Fibroblast of skin of scalp (primary cell): Measurements from ENCODE around the gene NKX6-2.

Source experiments
- DNase-seq: peaks from one replicate; pipeline ENCODE4 v3.0.0-alpha.2; 2013

NKX6-2 gene

GRCh38 chr10:132752961-132753360, 33.0 kb downstream of the NKX6-2 start:
- DNase-seq: no peak

- no peak for DNase-seq
These were observed 33.6 kb downstream of the NKX6-2 start for GRCh38 chr10:132752378-132752777.

GRCh38 chr10:132750936-132751335, 35.0 kb downstream of the NKX6-2 start:
- DNase-seq: no peak

GRCh38 chr10:132749371-132749795, 36.6 kb downstream of the NKX6-2 start:
- no peak for DNase-seq

- no peak for DNase-seq
These were observed 37.2 kb downstream of the NKX6-2 start for GRCh38 chr10:132748545-132749370.

- no peak for DNase-seq
These were observed 37.8 kb downstream of the NKX6-2 start for GRCh38 chr10:132748135-132748534.

- DNase-seq: no peak
These were observed 38.9 kb downstream of the NKX6-2 start for GRCh38 chr10:132746801-132747625.

GRCh38 chr10:132746386-132746785, 39.6 kb downstream of the NKX6-2 start:
- no peak for DNase-seq

- DNase-seq: no peak
These were observed 40.0 kb downstream of the NKX6-2 start for GRCh38 chr10:132745971-132746370.

GRCh38 chr10:132745511-132745910, 40.4 kb downstream of the NKX6-2 start:
- no peak for DNase-seq

- DNase-seq: no peak
These were observed 41.1 kb downstream of the NKX6-2 start for GRCh38 chr10:132744839-132745238.

- DNase-seq: peak; percentile 52
These were observed 41.9 kb downstream of the NKX6-2 start for GRCh38 chr10:132743925-132744490.

GRCh38 chr10:132743196-132743924, 42.6 kb downstream of the NKX6-2 start:
- peak; percentile 45 for DNase-seq

- DNase-seq: no peak
These were observed 43.1 kb downstream of the NKX6-2 start for GRCh38 chr10:132742837-132743194.

- DNase-seq: no peak
These were observed 43.6 kb downstream of the NKX6-2 start for GRCh38 chr10:132742167-132742836.

- no peak for DNase-seq
These were observed 45.4 kb downstream of the NKX6-2 start for GRCh38 chr10:132740588-132740987.

GRCh38 chr10:132739225-132739613, 46.7 kb downstream of the NKX6-2 start:
- no peak for DNase-seq

- DNase-seq: no peak
These were observed 47.3 kb downstream of the NKX6-2 start for GRCh38 chr10:132738454-132739224.

- no peak for DNase-seq
These were observed 48.4 kb downstream of the NKX6-2 start for GRCh38 chr10:132737390-132738048.

GRCh38 chr10:132735923-132736391, 50.0 kb downstream of the NKX6-2 start:
- DNase-seq: no peak

GRCh38 chr10:132735341-132735775, 50.6 kb downstream of the NKX6-2 start:
- DNase-seq: no peak
